Esophagus squamous epithelium (tissue), 4 donors: ENCODE measurements around the gene INSIG2.

ENCODE experiments used
- CTCF ChIP-seq, 6 experiments: fragments of 450-650 bp in 4 of 6; fragments of 200-600 bp in 2 of 6; sonication (generic) in 2 of 6; IDR thresholded peaks; one replicate each; pipeline ENCODE4 v1.5.1; 2016 to 2019; ENCODE audit warnings: antibody characterized with exemption in 6 of 6, mild to moderate bottlenecking in 4 of 6, moderate library complexity in 4 of 6
- POLR2A ChIP-seq, 4 donors: fragments of 450-650 bp; IDR thresholded peaks; one replicate each; pipeline ENCODE4 v1.6.1; 2017; ENCODE audit warnings: antibody characterized with exemption in 4 of 4, mild to moderate bottlenecking in 4 of 4, moderate library complexity in 3 of 4

DNA sequence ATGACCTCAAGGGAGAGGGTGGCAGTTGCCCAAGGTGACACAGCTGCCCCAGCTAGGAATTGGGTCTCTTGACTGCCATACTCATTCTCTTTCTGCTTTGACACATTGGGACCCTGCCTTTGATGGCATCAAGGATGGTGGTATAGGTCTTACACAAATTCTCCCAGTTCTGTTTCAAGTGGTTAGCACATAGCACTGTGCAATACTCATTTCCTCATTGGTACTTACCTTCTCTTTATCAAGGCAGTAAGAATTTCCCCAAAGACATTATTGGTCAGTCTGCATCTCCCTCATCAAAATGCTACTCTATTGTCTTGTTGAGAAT lies 38.5 kb upstream of the INSIG2 start:
- TF ChIP-seq POLR2A (IDR thresholded peaks at IDR 0.05) (no peak), CTCF (IDR thresholded peaks at IDR 0.05) (no peak)
